Transverse colon (tissue), 4 donors: ENCODE measurements around the gene BORCS6.

Experiments
- CTCF ChIP-seq, 5 experiments: fragments of 200-600 bp in 3 of 5; fragments of 450-650 bp in 2 of 5; sonication (generic) in 3 of 5; IDR thresholded peaks; 1 replicate in 2 of 5; 2 replicates in 3 of 5; pipeline ENCODE4 v1.5.1; 2016 to 2017; ENCODE audit warnings: antibody characterized with exemption in 5 of 5, inconsistent platforms in 3 of 5, mild to moderate bottlenecking in 2 of 5, moderate library complexity in 1 of 5
- EP300 ChIP-seq: sonication (generic); formaldehyde crosslinking; IDR thresholded peaks from one replicate; pipeline ENCODE4 v1.6.1; 2017; ENCODE audit warnings: antibody characterized with exemption, low read depth
- POLR2A ChIP-seq: fragments of 450-650 bp; IDR thresholded peaks from one replicate; pipeline ENCODE4 v1.6.1; 2016; ENCODE audit warnings: antibody characterized with exemption, mild to moderate bottlenecking, moderate library complexity
- POLR2AphosphoS5 ChIP-seq, 3 donors: sonication (generic); formaldehyde crosslinking; IDR thresholded peaks; one replicate each; pipeline ENCODE4 v1.6.1; 2016; ENCODE audit warnings: antibody characterized with exemption in 3 of 3

DNA sequence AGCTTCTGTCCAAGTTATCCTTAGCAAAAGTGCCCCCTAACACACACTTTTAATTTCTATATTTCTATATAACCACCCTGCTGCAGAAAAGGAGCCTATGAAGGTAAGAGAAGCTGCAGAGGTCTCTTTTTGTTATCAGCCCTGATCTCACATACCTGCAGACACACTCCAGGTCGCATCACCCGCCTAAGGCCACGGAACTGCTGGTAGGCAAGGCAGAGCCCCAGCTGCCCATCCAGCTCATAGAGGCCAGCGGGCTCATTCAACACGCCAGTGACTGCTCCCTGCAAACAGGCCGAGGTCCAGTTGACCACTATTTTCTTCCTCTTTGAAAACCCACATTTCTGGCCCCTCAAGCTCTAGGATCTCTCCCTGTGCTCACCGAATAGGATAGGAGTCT lies 45.7 kb upstream of the BORCS6 start:
- TF ChIP-seq POLR2A, result no peak
- no peak for TF ChIP-seq CTCF (IDR thresholded peaks at IDR 0.05)
- TF ChIP-seq EP300, result no peak
- no peak for TF ChIP-seq POLR2AphosphoS5 (IDR thresholded peaks at IDR 0.05)
